Activated T-cell treated with anti-CD3 and anti-CD28 coated beads for 1 hour (primary cell): ENCODE data around the gene RAB11FIP4.

Experiments used
- DNase-seq: peaks from one replicate; pipeline ENCODE4 v3.0.0-alpha.2; 2020; ENCODE audit warnings: low read depth

Gene RAB11FIP4

DNA sequence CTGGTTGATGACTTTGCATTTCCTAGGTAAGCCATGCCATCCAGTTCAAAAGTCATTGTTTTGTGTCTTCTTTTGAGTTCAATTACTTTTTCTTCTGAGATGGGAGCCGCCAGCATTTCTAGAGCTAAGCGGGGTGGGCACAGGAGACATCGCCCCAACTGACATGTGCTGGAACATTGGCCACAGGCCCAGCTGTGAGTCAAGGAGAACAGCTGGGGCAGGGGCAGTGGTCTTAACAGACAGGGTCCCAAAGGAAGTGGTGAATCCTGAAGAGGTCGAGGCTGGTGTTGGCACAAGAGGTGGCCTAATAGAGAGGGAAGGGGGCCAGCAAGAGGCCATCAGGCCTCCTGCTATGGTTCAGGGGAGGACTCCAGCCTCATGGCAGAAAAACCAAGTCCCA, 17.1 kb downstream of the RAB11FIP4 start:
- DNase-seq: no peak

DNA sequence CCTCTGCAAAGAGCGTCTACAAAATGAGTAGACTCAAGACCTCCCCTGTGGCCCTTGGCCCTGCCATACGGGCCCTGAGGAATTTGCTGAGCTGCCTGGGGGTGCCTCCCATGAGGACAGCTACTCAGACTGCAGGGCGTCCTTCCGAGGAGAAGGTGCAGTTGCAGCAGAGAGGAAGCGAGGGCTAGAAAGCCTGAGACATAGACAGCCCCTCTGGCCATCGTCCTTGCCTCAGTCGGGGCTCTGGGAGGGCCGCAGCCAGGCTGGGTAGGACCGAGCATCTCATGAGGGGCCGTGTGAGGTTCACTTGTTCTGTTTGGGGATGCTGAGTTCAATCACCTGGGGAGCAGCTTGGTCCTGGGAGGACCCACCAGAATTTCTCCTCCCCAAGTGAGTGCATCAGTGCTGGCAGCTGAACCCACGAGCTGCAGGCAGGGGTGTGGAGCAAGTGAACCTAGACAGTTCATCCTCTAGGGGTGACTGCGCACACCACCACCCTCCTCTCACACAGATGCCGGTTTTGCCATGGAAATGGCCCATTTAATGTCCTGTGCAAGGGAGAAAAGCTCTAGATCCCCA, 20.3 kb downstream of the RAB11FIP4 start:
- no peak for DNase-seq

DNA sequence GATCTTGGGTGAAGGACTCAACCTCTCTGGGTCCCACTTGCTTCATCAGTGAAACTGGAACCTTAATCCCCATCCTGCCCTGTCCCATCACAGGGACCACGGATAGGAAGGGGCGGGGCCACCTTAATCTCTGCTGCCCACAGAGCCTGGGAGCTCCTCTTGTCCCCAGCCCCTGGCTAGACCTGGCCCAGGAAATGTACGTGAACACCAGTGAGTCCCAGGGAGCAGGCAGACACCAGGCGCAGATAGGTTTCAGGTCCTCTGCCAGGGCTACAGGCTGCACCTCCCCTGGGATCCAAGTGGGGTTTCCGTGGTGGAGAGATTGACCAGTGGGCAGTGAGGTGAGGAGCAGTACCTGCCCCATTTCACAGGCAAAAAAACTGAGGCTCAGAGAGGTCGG, 21.0 kb downstream of the RAB11FIP4 start:
- DNase-seq: no peak

DNA sequence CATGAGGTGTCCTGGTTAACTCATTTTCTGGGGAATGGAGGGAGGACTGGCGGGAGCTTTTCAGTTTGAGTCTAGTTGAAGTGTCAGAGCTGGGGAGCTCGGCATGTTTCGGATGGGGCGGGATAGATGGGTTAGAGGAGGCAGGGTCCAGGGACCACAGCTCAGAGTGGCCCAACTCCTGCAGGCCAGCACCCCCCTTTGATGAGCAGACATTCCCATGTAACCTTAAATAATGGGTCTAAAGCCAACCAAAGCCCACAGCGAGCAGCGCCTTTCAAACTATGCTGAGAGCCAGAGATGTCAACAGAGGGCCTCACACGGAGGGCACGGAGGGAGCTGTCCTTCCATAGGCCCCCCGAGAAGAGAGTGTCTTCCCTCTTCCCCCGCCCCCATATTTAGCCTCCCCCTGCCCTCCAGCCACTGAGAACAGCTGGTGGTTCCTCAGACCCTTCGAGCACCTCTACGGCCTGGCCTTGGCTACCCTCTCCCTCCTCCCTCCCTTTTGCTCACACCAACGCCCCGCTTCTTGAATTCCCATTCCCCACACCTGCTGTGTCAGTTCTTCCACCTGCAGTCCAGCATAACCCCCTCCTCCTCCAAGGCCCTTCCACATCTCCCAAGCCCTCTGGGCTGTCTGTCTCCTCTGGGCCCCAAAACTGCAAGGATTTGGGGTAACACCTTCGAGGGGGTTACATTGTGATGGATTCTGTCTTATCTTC, 21.8 kb downstream of the RAB11FIP4 start:
- no peak for DNase-seq

DNA sequence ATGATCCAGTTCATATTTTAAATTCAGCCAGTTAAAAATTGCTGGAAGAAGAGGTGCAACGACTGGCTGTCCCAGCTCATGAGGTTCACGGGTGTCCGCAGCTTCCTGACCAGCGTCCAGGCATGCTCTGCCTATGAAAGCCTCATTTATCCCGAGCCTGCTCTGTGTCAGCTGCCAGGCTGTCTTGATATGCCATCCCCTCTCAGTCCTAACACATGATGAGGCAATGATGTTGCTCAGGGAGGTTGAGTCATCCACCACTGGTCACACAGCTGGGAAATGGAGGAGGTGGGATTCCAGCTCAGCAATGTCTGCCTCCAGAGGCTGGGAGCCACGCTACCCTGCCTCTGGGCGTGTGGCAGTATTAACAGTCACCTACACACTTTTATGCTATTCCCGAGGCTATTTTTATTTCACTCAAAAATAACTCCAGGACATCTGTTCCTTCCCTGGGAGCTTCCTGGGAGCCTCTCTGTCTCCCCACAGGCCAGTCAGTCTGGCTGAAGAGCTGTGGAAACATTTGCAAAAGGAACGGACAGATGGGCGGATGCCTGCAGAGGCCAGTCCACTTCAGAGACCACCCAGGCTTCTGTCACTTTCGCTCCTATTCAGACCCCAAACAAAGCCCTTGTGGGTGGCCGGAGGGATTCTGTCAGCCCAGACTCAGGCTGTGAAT, 22.5 kb downstream of the RAB11FIP4 start:
- DNase-seq: no peak

DNA sequence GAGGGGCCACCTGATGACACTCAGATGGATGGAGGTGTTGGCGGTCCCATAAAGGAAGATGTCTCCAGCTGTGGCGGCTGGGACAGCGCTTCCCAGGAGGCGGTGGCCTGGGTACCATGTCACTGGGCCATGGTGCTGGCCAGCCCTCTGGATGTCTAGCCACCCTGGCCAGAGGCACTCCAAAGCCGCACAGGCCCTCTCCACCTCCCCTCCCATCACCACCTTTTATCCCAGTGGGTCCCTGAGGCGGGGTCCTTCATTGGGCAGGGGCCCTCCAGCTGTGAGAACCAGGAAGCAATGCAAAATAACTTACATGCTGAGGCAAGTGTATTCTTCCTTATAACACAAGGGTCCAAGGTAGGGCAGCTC, 23.1 kb downstream of the RAB11FIP4 start:
- no peak for DNase-seq

DNA sequence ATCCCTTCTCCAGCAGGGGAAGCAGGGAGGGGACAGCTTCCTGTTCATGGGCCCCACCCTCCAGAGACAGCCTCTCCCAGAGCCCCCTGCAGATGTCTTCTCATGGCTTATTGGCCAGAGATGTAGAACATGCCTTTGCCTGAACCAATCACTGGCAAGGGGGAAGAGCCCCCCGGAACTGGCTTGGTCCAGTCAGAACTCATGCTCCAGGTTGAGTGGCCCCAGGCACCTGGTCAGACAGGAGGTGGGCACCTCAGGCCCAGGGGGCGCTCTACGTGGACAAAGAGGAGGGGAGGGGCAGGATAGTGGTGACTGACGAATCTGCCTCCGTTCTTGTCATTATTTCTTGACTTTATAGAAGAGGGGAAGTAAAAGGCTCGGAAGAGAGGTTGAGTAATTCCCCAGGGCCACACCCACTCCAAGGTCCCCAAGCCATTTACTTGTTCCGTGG, 23.6 kb downstream of the RAB11FIP4 start:
- DNase-seq: no peak

DNA sequence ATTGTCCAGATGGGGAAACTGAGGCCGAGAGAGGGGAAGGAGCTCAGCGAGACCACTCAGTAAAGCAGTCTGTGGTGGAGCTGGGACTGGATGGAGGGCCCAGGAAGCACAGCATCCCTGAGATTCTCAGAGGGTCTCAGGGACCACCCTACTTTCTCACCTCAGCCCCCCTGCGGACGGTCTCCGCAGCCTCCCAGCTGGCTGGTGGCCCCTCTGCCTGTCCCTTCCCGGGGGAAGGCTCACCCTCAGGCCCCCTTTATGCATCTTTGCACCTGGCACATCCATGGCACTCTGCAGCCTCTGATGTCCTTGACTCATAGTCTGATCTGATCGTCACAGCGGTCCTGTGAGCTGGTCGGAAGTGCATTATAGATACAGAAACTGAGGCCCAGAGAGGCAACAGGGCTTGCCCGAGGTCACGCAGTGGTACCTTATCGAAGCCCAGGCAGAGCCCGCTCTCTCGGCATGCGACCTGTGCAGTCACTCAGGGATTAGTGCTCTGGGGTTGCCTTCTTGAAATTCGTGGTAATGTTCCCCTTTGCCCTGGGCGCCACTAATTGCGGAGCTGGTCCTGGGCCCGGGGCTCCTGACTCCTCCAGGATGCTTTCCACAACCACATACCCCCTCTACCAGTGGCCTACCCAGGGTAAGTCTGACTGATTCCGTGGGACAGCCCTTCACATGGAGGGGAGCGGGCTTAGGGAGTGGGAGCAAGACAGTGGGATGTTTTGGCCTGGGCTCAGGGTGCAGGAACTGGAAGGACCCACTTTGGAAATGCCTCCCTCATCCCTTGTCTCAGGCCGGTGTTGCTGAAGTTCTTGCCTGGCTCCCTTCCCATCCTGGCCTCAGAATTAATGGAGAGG, 24.4 kb downstream of the RAB11FIP4 start:
- DNase-seq: no peak

DNA sequence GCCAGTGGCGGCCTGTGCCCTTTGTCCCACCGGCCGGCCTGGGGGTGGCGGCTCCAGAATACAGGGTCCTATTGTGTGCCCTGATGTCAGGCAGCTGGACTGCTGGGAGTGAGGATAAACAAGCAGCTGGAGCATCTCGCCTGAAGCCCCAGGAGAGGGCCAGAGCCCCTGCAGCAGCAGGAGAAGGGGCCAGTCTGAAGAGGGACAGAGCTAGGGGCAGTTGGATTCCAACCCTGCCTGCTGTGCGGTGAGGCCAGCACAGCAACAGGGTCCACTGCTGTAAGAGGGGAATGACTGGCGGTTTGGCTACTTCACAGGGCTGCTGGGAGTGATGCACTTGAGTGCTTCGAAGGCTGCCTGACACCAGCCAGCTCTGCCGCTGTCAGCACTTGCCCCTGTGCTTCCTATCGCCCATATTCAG, 25.0 kb downstream of the RAB11FIP4 start:
- no peak for DNase-seq

DNA sequence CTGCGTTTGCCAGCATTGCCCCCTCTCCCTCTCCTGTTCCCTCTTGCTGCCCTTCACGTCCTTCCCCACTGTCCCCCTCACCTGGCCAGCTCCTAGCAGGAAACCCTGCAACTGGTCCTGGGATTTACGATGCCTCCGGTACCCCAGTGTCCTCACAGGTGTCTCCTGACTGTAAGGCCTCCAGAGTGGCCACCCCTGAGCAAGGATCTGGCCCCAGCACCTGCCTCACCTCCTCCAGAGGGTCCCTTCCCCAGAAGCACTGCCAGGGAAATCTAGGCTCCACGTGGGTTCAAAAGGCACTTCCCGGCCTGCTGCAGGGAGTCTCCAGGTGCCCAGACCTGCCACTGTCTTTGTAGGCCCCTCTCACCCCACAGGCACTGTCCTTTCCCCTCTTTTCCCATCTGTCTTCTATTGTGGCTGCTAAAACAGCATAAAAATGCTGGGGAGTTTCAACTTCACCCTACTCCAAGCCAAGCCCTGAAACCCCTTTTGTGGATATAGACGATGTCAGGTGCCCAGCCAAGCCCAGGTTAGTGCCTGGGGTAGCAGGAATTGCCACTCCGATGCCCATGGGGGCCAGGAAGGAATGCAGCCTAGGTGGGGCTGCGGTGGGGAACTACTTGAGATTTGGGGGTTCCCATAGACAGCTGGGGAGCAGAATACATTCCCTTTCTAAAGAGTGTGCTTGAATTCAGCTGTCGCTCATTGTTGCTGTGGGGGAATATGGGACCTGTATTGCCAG, 25.7 kb downstream of the RAB11FIP4 start:
- DNase-seq: no peak

DNA sequence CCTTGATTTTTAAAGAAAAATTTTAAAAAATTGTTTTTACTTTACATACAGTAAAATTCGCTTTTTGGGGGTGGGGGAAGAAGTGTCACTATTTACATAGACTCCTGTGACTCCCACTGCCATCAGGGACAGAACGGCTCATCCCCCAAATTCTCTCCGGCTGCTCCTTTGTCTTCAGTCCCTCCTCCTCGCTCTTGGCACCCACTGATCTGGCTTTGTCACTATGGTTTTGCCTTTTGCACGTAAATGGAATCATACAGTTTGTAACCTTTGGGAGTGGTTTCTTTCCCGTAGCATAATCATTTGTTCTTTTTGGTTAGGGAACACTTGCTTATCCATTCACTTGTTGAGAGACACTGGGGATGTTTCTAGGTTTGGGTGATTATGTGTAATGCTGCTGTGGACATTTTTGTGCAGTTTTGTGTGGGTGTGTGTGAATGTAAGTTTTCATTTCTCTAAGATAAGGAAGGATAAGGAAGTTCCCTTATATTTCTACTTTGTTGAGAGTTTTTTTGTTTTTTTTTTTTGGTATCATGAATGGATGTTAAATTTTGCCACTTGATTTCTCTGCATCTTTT, 27.4 kb downstream of the RAB11FIP4 start:
- no peak for DNase-seq

DNA sequence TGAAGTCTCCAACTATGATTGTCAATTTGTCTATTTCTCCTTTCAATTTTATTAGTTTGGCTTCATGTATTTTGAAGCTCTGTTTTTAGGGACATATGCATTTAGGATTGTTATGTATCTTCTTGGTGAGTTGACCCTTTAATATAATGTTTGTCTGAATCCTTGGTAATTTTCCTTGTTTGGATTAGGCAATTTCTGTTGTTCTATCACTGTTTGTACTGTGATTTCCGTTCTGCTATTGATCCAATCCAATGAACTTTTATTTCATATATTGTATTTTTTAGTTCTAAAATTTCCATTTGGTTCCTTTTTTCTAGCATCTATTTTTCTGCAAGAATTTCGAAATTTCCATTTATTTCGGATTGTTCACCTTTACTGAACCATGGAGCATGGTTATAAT, 31.0 kb downstream of the RAB11FIP4 start:
- no peak for DNase-seq

DNA sequence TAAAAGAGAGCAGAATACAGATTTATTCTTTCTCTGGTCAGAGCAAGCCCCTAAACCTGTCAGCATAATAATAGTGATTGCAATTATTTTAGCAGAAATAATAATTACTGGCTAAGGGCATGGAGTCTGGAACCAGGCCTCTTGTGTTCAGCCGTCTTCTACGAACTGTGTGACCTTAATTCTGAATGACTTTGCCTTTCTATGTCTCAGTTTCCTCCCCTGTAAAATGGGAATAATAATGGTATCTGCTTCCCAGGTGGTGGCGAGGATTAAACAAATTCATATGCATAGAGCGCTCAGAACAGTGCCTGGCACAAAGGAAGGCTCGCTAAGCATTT, 33.4 kb downstream of the RAB11FIP4 start:
- no peak for DNase-seq

DNA sequence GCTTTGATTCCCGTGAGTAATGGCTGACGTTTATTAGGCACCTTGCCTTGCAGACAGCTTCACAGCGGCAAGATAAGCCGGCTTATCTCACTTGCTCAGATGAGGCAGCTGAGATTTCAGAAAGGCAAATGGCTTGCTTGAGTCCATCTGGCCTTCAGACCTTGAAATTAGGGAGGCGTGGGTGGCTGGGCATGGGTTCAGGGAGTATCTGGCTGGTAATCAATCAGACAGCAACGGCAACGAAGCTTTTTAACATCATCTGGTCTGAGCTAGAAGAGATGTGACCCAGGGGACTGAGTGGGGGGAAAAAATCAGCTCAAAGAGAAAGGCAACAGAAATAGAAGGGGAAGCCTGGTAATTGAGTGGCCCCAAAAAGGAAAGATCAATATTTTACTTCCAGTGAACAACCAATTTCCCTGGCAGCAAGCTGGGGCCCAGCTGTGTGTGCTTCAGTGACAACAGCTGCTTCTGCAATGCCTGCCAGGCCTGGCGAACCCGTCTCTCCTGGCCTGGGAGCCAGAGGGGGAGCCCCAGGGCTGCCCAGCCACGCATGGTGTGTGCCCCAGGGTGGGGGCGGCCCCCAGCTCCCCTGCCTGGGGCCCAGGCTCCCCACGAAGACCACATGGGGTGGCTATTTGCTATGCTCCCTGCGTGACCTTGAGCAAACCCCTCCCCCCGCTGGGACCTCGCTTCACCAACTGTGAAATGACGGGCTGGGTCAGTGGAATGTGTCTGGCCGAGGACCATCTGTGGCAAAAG, 34.0 kb downstream of the RAB11FIP4 start:
- DNase-seq: no peak

DNA sequence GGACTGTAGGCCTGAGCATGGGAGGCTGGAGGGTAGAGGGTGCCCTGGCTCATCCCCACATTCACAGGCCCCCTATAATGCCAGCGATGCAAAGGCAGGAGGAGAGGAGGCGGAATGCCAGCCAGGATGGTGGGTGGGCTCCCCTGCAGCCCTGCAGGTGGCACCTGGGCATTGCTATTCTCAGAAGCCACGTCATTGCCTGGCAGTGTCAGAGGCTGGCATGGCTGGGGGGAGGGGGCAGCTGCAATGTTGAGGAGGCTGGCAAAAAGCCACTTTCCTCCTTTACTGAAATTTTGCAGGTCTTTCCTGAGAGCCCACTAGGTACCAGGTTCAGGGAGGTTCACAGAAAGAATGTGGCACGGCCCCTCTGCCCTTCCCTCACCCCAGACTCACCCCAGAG, 36.2 kb downstream of the RAB11FIP4 start:
- DNase-seq: no peak

DNA sequence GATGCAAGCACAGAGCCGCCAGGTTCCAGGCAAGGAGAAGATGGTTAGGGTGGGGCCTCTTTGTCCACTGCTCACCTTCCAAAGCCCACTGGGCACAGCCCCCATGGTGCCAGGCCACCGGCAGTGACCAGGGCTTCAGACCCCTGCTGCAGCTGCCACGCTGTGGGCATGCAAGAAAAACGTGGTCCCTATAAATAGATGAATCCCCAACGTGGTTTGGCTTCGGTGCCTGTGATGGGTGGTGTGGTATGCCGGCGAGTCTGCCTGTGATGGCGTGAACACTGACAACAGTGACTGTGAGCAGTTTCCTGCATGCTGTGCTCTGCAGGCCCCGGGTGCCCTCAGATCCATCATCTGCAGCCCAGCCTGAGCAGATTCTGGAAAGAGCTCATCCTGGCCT, 36.6 kb downstream of the RAB11FIP4 start:
- DNase-seq: no peak

DNA sequence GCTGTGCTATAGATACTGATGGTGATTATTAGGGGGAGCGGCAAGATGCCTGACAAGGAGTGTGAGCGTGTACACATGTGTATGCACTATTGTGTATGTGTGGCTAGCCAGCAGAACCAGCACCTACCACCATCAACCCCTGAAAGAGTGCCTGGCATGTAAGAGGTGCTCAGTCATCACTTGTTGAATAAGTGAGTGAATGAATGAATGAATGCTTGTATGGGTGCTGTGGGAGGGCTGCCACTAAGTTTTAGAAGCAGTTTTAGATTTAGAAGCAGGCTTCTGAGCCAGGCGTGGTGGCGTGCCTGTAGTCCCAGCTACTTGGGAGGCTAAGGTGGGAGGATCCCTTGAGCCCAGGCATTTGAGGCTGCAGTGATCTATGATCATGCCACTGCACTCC, 37.0 kb downstream of the RAB11FIP4 start:
- DNase-seq: no peak

DNA sequence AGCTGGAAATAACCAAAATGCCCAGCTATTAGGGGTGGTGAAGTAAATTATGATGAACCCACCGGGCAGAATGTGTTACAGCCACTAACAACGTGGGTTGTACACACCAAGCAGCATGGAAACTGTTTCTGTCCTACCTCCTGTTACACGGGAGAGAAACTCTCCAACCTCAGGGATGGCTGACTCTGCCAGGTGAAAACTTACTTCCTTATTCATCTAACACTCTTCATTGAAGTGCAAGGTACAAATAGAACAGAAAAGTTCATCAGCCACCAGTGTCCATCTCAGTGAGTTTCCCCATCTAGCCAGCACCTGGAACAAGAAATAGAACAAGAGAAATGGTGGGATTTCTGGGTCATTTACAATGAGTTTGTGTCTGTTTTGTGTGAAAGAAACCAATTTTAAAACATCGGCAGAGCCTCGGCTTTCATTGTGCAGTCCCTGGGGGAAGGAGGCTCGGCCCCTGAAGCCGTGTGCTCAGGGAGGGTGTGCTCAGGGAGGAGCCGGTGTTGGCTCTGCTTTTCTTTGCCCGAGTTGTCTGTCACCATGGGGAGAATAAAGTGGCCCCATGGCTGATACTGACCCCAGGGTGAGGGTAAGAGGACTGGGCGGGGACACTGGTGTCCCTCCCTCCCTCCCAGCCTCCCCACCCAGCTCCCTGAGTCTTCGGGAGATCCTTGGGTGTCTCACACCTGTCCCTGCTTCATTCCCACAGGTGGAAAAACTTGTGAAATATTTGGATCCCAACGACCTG, 39.8 kb downstream of the RAB11FIP4 start:
- DNase-seq: no peak

DNA sequence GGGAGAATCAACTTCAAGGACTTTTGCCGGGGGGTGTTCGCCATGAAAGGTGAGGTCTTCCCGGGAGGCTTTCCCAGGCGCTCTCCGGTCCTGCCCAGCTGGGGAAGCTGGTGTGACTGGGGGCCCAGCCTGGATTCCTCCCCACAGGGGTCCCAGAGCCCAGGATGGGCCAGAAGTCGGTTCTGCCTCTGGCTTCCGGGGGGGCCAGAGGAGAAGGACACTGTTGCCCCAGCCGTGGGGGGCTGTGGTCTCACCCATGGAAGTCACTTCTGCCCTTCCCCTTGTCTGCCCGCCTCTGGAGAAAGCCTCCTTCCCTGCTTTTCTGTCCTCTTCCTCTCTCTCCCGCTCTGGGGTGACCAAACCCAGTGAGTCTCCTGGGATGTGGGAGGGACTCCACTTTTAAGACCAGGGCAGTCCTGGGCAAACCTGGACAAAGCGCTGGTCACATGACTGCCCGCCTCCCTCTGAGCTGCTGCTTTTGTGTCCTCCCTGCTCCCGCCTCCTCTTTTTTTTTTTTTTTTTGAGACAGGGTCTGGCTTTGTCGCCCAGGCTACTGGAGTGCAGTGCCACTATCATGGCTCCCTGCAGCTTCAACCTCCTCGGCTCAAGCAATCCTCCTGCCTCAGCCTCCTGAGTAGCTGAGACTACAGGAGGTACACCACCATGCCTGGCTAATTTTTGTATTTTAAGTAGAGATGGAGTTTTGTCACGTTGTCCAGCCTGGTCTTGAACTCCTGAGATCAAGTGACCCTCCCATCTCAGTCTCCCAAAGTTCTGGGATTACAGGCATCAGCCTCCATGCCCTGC, 40.6 kb downstream of the RAB11FIP4 start:
- DNase-seq: no peak
